GM18508 (cell line): ENCODE measurements around the gene ATP6V0D1.

Experiments
- ATAC-seq: cut with Tn5 transposase; IDR thresholded peaks from one replicate; pipeline ENCODE4 v1.9.1; 2021; ENCODE audit warnings: moderate number of reproducible peaks; ENCODE audit not compliant: insufficient read depth, unreplicated experiment

ATP6V0D1 gene

DNA sequence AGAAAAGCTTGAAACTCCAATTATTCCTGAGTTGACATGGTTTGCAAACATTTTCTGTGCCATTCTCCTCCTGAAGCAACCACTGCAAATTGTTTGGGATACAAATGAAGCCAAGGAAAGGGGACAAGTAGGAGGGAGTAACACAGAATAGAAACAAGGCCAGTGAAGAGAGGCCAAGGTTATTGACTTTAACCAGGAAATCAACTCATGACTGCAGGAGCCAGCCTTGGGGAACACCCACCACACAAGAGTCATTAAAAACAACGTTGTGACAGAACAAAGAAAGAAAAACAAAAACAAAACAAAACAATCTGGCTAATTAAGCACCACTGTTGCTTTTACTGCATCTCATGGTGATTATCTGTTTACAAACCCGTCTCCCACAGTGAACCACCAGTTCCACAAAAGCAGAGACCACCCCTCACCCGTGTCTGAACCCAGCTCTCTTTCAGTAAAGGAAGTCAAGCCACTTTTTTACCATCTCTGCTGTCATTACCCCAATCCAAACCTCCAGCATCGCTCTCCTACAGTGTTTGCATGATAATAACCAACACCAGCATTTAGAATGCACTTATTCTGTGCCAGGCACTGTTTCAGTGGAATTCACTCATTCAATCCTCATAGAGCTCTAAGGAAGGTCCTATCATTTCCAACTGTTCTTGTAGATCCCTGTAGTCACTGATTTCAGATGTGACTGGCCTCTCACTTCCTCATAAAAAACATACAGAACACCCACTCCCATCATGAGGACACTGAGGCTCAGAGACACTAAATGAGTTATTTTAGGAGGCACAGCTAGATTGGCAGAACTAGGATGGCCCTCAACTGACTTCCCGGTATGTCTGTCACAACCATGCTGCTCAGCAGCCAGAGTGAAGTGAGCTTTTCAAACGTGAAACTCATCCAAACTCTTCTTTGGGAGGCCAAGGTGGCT lies 66.7 kb downstream of the ATP6V0D1 start:
- no peak for ATAC-seq

DNA sequence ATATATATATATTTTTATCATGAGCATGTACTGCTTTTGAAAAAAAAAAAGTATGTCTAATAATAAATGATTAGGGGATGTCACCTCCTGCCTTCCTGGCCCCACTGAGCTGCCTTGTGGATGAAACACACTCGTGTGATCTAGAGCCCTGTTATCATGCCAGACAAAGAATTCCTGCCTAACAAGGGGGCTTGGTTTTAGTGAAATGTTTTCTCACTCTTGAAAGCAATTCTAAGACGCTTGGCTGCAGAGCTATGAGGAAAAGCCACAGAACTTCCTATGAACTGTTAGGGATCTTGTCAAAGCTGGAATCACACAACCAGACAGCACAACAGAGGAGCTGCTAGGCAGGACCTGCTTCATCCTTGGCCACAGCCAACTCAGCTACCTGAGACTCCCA lies 68.7 kb downstream of the ATP6V0D1 start:
- no peak for ATAC-seq

DNA sequence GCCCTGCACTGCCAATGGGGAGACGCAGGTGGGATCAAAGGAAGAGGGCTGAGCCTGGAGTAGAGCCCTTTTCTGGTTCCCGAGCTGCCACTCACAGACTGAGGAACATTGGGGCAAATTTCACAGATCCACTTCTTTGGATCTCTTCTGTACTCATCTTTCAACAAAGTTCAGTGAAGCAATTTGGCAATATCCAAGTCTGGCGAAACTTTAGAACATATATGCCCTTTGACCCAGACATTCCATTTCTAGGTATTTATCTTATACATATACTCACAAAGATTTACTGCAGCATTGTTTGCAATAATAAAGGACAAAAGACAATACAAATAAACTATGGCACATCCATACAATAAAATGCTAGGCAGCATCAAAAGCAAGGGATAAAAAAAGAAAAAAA lies 69.6 kb downstream of the ATP6V0D1 start:
- ATAC-seq = no peak

DNA sequence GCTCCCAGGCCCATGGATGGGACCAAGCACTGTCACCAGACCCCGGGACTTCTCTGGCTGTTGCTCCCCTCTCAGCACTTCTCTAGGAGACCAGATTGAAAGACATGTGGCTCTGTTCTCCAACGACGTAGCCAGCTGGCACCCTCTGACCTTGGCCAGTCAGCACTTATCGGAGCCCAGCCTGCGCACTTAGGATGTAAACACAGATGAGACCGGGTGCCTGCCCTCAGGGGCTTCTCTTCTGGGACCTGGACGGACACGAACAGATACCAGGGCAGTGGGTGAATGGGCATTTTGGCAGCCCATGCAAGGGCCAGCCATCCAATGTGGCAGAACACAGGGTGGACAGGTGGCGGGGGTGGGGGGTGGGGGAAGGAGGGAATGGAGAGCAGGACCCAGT lies 71.3 kb downstream of the ATP6V0D1 start:
- no peak for ATAC-seq

DNA sequence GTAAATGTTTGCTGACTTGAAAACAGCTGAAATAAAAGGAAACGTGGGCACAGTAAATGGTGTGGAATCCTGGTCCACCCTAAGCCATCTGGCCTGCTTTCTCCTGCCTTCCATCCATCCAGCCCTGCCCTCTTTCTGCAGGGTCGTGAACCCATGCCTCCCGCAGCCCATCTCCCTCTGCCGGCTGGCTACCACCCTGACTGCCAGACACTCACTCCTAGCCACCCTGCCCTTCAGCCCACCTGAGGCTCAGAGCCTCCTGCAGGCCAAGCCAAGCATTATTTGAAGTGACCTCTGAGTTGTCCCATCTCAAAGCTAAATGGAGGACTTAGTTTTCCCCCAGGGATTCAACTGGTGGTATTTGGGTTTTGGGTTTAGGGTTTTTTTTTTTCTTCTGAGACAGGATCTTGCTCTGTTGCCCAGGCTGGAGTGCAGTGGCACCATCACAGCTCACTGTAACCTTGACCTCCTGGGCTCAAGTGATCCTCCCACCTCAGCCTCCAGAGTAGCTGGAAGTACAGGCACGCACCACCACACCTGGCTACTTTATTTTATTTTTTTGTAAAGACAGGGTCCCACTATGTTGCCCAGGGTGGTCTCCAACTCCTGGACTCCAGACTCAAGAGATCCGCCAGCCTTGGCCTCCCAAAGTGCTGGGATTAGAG lies 73.0 kb downstream of the ATP6V0D1 start:
- no peak for ATAC-seq

DNA sequence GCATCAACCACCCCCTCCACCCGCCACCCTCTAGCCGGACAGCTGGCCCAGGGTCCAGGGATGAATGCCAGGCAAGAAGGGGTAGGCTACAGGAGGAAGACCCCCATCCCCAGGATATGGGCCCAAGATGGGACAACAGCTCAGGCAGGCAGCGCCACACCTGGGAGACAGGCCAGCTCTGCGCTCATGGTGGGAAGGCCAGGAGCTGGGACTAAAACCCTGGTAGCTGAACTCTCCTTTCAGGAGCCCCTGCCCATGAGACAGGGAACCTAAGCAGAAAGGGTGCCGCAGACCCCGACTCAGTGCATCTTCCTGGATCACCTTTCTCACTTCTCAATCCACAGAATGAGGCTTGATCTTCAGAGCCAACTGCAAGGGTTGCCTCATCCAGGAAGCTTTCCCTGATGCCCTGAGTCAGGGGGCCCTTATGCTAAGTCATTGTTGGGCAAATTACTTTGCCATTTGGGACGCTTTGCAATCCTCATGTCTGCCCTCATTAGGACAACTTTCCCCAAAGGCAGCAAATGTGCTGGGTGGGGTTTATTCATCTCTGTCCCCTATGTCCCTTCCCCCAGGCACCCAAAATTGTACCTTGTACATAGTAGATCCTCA lies 73.7 kb downstream of the ATP6V0D1 start:
- no peak for ATAC-seq

DNA sequence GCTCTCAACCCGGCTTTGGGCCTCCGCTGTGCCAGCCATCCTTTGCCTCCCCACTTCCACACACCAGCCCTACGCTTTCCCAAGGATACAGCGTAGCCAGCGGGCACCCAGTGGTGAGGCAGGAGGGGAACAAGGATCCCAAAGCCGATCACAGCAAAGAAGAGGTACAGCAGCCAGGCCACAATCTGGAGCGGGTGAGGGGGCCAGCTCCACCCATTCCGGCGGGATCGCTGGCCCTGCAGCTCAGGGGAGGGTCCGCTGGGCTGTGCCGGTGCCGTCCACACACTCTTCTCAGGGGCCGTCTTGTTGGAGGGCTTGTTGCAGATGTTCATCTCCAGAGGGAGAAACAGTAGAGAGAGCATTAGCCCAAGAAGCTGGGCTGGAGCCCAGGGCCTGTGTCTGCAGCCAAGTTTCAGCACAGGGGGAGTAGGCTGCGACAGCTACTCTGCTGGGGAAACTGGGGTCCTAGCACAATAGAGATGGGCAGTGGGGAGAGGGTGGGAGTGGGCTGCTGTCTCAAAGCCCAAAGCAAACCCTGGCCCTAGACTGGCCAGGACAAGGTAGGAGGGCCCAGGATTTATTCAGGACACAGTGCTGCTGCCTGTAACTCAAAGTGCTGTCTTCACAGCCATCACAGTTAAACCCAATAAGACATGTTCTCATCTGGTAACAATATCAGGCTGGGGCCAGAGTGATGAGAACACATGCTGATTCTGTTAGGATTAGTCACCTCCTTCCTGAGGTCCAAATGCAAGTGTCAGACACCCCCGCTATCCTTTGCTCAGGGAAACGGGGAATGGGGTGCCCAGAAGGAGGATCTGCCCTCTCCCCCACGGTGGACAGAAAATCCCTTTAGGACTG lies 74.6 kb downstream of the ATP6V0D1 start:
- ATAC-seq = no peak

DNA sequence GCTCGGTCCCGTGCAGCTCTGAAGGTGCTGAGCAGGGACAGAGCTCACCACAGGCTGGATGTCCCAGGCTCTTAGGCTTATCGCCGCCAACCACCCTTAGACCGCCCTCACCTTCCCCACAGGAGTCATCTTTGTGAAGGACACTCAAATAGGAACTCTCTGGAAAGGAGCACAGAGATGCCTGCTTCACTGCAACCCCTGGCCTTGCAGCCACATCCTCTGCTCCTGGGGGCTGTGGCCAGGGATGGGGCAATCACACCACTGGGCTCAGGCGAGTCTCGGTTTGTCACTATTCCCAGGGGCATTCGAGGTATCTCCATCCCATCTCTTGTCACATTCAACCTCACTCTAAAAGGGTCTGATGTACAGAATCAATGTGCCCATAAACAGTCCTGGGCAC lies 75.6 kb downstream of the ATP6V0D1 start:
- no peak for ATAC-seq

DNA sequence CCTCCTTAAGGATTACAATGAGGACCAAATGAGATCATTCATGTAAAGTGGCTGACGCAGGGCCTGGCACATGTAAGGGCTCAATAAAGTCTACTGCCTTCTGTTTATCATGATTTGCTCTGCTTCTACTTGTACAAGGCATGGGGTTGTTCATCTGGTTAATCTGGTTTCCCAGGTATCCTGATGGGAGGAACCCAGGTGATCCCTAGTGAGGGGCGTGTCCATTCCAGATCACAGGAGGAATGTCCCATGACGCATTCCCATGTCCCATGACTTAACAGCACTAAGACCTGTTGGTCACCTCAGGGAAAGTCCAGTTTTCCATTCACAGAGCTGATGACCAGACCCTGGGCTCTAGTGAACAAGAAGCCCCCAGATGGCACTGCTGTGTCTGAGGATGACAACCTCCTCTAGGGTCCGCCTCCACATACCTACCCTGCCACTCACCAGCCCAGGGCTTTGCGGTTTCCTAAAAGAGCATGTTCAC lies 76.2 kb downstream of the ATP6V0D1 start:
- ATAC-seq = no peak

DNA sequence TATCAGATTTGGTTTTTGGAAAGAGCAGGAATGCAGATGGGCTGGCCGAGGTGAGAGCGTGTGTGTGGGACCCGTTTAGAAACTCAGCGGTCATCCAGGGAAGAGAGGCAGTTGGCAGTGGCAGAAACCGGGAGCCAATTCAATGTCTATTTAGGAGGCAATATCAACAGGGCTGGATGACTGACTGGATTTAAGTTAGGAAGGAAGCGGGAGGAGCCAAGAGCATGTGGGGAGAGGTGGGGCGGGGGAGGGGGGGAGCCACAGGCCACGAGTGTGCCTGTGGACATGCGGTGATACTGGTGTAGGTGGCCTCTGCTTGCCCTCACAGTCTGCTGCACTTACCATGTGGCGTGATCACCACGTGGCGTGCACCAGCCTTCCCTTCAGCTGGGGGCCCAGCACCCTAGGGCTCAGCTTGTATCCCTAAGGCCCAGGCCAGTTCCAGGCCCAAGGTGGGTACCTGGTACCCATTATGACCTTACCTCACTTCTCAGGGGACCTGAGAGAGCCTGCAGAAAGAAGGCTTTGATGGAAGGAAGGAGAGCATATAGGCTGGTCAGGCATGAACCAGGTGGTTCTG lies 76.9 kb downstream of the ATP6V0D1 start:
- no peak for ATAC-seq

DNA sequence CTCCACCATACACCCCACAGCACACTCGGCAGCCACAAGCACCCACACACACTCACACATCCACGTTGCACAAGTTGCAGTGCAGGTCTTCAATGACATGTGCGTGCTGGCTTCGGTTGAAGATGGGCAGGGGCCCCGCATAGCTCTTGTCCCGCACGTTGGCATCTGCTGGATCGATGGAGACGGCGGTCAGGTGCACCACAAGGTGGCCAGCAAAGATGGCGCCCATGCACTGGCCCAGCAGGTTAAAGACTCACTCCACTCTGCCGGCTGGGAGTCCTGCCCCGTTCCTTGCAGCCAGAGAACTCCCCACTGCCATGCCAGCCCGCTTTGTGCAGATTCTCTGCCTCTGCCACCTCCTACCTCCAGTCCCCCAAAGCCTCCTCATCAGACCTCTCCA lies 80.1 kb downstream of the ATP6V0D1 start:
- ATAC-seq = no peak

DNA sequence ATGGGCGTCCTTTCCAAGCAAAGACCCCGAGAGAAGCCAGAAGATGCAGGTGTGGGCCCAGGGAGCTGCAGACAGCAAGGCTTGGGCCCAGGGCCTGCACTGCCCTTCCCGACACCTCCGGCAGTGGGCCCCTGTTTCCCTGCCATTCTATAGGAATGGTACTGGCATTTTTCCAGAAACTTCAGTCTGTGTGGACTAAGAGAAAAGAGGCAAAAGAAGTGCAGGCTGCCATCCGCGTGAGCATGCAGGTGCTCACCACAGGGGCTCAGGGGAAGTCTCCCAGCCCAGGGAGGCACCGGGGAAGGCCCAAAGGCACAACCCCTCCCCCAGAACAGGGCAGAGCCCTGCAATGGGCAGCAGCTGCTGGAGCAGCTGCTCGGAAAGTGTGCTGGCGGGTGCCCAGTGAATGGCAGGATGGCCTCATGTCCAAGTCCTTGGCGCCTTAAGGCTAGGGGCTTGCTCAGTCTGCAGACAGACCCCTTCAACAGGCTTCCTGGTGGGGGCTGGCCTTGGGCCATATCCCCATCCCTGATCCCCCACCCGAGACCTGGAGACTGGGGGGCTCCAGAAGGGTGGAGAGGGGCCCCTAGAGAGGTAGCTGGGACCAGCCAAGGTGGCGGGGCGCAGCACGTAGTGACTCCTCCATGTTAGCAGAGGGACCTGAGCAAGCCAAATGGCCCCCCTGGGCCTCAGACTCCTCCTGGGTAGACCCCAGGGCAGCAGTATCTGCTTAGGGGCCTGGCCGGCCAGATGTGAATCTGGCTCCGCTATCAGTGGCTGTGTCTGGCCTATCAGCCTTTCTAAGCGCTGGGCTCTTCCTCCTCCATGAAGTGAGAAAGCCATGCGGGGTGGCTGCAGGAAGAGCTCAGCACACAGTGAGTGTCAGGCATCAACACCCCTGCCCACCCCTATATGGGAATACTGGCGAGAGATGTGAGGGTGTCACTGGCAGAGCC lies 80.9 kb downstream of the ATP6V0D1 start:
- ATAC-seq = no peak

DNA sequence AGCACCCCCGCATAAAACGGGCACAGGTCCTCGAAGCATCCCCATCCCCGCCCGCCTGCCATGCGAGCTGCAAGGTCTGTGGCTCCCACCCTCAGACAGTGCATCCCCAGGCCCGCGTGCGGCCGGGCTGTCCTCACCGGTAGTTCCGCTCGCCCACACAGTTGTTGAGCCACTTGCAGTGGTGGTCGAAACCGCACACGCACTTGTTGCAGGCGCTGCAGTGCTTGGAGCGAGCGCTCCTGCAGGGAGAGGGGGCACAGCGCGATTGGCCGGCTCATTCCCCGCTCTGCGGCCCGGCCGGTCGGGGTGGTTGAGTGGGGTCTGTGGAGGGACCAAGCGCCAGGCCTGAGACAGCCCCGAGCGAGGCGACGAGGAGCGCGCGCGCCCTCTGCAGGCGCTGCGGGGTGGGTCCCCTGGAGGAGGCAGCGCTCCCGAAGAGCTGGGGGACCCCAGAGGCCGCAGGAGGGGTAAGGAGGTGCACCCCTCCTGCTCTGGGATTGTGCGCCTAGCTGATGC lies 81.7 kb downstream of the ATP6V0D1 start:
- ATAC-seq = no peak

DNA sequence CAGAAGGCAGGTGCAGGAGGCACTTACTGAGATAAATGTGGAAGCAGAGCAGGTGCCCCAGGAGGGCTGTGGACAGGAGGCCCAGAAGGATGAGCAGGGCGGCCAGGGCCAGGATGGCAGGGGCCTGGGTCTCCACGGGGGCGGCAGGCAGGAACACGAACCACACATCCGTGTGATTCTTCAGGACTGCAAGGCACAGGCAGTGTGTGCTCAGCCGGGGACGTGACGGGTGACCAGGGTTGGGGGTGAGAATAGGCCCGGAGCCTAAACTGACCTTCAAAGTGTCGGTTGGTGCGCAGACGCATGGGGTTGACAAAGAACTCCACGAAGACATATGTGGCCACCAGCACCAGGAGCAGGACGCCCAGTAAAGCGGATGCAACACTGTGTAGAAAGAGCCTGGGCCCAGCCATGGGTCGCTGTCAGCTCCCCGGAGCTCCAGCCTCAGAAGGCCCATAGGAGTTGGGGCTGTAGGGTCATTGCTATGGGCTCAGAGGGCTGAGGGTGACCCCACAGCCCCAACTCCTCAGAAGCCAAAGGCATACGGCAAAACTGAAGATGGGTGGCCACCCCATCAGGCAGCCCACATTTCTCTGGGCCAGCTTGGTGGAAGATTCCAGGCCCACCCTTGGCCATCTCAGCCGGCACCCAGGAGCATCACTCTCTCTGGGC lies 82.3 kb downstream of the ATP6V0D1 start:
- no peak for ATAC-seq

DNA sequence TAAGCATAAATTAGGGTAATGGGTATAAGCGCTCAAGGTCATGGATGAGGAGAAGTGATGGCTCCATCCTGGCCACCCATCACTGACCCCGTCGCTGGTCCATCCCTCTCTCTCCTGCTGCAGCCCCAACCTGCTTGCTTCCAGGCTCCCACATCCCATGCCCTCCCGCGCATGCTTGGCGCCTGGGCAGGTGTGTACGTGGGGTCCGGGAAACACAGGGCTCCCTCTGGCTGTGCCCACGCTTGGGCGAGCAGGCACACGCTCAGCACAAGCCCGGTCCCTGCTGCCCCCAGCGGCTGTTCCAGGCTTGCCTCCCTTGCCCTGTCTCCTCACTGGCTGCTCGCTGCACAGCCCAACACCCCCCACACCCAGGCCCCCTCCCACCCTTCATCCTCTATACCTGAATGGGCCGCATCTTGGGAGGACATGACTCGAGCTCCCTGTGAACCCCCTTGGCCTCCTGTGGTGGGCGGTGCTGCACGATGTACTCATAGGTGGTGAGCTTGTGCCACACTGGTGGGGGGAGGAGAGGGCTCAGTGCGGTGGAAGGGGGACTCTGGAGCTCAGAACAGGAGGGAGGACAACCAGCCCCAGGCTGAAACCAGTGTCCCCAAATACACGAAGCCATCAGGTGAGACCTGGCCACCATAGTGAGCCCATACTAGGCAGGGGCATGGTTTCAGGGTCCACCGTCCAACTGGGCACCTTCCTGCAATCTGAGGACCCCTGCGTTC lies 83.0 kb downstream of the ATP6V0D1 start:
- no peak for ATAC-seq

DNA sequence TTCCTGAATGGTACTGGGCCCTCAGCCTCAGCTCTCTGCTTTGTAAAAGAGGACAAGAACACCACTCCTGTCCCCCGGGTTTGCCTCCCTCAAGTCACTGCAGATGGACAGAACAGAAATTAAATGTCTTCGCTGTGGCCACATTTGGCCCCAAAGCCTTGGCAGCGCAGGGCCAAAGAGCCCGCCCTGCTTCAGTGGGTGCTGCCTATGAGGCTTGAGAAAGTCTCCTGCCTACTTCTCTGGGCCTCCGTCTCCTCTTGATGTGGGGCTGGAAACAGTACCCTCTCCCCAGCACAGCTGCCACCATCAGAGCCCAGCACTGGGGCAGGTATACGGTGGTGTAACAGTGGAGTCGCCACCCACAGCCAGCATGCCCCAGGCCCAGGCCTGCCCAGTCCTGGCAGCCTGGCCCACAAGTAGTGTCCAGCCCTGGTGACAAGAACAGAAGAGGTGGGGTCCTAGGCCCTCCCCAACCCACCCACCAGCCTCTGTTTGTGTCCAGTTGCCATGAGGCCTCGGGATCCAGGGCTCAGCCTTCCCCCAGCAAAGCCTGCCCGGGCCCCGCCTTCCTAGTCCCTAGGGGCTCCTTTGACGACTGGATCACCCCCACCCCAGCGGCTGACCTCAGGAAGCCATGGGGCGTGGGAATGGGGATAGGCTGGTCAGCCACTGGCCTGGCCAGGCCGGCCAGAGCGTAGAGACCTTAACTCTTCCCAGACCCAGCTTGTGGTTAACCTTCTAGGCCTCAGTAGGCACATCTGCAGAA lies 83.7 kb downstream of the ATP6V0D1 start:
- ATAC-seq = no peak
